H1 (cell line): ENCODE results near the gene MINDY3. TPM values are rescaled to one million over a fixed set of nuclear protein-coding genes. Genes with fewer than 3 reads are reported as not detected.

ENCODE experiments used
- CTCF ChIA-PET: fragments of 300-600 bp; sonication (Branson Sonifier 250); formaldehyde crosslinking; loops from one replicate; lab custom pipeline; 2021; ENCODE audit not compliant: partially characterized antibody; lab: Charles Lee
- POLR2A ChIA-PET: fragments of 300-600 bp; sonication (Branson Sonifier 250); formaldehyde crosslinking; loops from one replicate; lab custom pipeline; 2021; ENCODE audit warnings: inconsistent platforms; ENCODE audit not compliant: partially characterized antibody; lab: Charles Lee
- DNase-seq, 2 experiments: peaks; one replicate each; pipeline versions ENCODE4 v3.0.0 to v3.0.0-alpha.2; 2010 to 2022; ENCODE audit warnings: low spot score in 2 of 2, low read depth in 1 of 2, mixed read lengths in 1 of 2
- FAIRE-seq: peaks from 2 replicates; lab custom pipeline; 2011; peaks lifted over from hg19 to GRCh38; lab: Jason Lieb, UNC
- H2AFZ ChIP-seq: 2 replicates; pipeline ENCODE4 v1.8.1; 2012; ENCODE audit warnings: low read length, inconsistent platforms
- H2AK5ac ChIP-seq: 2 replicates; pipeline ENCODE4 v1.6.1; 2013; ENCODE audit warnings: low read depth, low read length
- H2BK120ac ChIP-seq: replicated peaks from 2 replicates; pipeline ENCODE3; 2013; ENCODE audit warnings: low read depth, low read length, inconsistent platforms
- H2BK12ac ChIP-seq: 2 replicates; pipeline ENCODE4 v1.6.1; 2013; ENCODE audit warnings: low read depth, low read length
- H2BK15ac ChIP-seq: 2 replicates; pipeline ENCODE4 v1.6.1; 2013; ENCODE audit warnings: low read length
- H2BK20ac ChIP-seq: 2 replicates; pipeline ENCODE4 v1.6.1; 2013; ENCODE audit warnings: low read length
- H2BK5ac ChIP-seq: 2 replicates; pipeline ENCODE4 v1.6.1; 2013; ENCODE audit warnings: low read depth, low read length
- H3K14ac ChIP-seq: 2 replicates; pipeline ENCODE4 v1.6.1; 2013; ENCODE audit warnings: inconsistent platforms; ENCODE audit not compliant: insufficient read length
- H3K18ac ChIP-seq: 2 replicates; pipeline ENCODE4 v1.6.1; 2013; ENCODE audit warnings: low read length; ENCODE audit errors: extremely low read depth
- H3K23ac ChIP-seq: 2 replicates; pipeline ENCODE4 v1.6.1; 2013; ENCODE audit warnings: inconsistent platforms; ENCODE audit not compliant: insufficient read length
- H3K23me2 ChIP-seq: 2 replicates; pipeline ENCODE4 v1.6.1; 2013; ENCODE audit warnings: low read depth, low read length
- H3K27ac ChIP-seq: 2 replicates; pipeline ENCODE4 v1.6.1; 2011; ENCODE audit warnings: low read depth, low read length, inconsistent platforms
- H3K27me3 ChIP-seq, 4 experiments: replicated peaks in 1 of 4; 1 replicate in 1 of 4; 2 replicates in 3 of 4; pipeline versions ENCODE4 v1.6.1 to v1.8.1; 2011 to 2013; ENCODE audit warnings: low read length in 3 of 4, mild to moderate bottlenecking in 3 of 4, inconsistent platforms in 2 of 4, mixed read lengths in 2 of 4, moderate library complexity in 1 of 4; ENCODE audit not compliant: control insufficient read depth in 3 of 4, insufficient read depth in 3 of 4; ENCODE audit errors: extremely low read depth in 1 of 4
- H3K36me3 ChIP-seq, 4 experiments: 2 replicates each; pipeline versions ENCODE4 v1.6.1 to v1.8.1; 2011 to 2013; ENCODE audit warnings: mild to moderate bottlenecking in 4 of 4, low read length in 3 of 4, moderate library complexity in 2 of 4, control low read depth in 1 of 4, inconsistent platforms in 1 of 4; ENCODE audit not compliant: insufficient read depth in 4 of 4, control insufficient read depth in 2 of 4
- H3K4ac ChIP-seq: replicated peaks from 2 replicates; pipeline ENCODE3; 2013; ENCODE audit warnings: low read length, low read depth, mixed read lengths, inconsistent platforms; ENCODE audit not compliant: insufficient read length
- H3K4me1 ChIP-seq, 4 experiments: replicated peaks in 1 of 4; 1 replicate in 1 of 4; 2 replicates in 3 of 4; pipeline versions ENCODE4 v1.6.1 to v1.8.1; 2011 to 2013; ENCODE audit warnings: low read length in 3 of 4, inconsistent platforms in 2 of 4, mixed read lengths in 1 of 4; ENCODE audit not compliant: insufficient read depth in 4 of 4, control insufficient read depth in 3 of 4
- H3K4me2 ChIP-seq, 2 experiments: 2 replicates each; pipeline versions ENCODE4 v1.6.1 to v1.8.1; 2011 to 2013; ENCODE audit warnings: low read depth in 2 of 2, low read length in 2 of 2, control low read depth in 1 of 2, inconsistent platforms in 1 of 2, mild to moderate bottlenecking in 1 of 2; ENCODE audit not compliant: insufficient read depth in 1 of 2
- H3K4me3 ChIP-seq, 4 experiments: fragments of 200-600, 300-600 bp in 1 of 4; sonication (generic), shearing (Covaris generic), sonication (Bioruptor Twin) in 1 of 4; 2 replicates each; pipeline versions ENCODE4 v1.5.1 to v1.8.1; 2011 to 2016; ENCODE audit warnings: low read length in 4 of 4, low read depth in 3 of 4, control low read depth in 2 of 4, inconsistent platforms in 2 of 4, mild to moderate bottlenecking in 2 of 4, mixed read lengths in 1 of 4, moderate library complexity in 1 of 4; ENCODE audit not compliant: insufficient read depth in 2 of 4; ENCODE audit errors: extremely low read depth in 1 of 4
- H3K56ac ChIP-seq: replicated peaks from 2 replicates; pipeline ENCODE3; 2013; ENCODE audit warnings: low read depth, mild to moderate bottlenecking, mixed read lengths, low read length, inconsistent platforms; ENCODE audit not compliant: insufficient read length
- H3K79me1 ChIP-seq: 2 replicates; pipeline ENCODE4 v1.6.1; 2013; ENCODE audit warnings: low read depth, low read length, control low read depth
- H3K79me2 ChIP-seq, 2 experiments: 2 replicates each; pipeline versions ENCODE4 v1.6.1 to v1.8.1; 2012 to 2013; ENCODE audit warnings: low read length in 2 of 2, mild to moderate bottlenecking in 2 of 2, inconsistent platforms in 1 of 2; ENCODE audit not compliant: insufficient read depth in 2 of 2, control insufficient read depth in 1 of 2
- H3K9ac ChIP-seq, 4 experiments: replicated peaks in 1 of 4; 1 replicate in 1 of 4; 2 replicates in 3 of 4; pipeline versions ENCODE4 v1.6.1 to v1.8.1; 2011 to 2013; ENCODE audit warnings: low read depth in 3 of 4, low read length in 3 of 4, control low read depth in 2 of 4, mild to moderate bottlenecking in 2 of 4, moderate library complexity in 2 of 4, inconsistent platforms in 1 of 4; ENCODE audit errors: extremely low read depth in 1 of 4
- H3K9me3 ChIP-seq, 2 experiments: 2 replicates each; pipeline versions ENCODE4 v1.6.1 to v1.8.1; 2012 to 2013; ENCODE audit warnings: mild to moderate bottlenecking in 2 of 2, moderate library complexity in 2 of 2, control low read depth in 1 of 2, inconsistent platforms in 1 of 2, low read depth in 1 of 2, low read length in 1 of 2, mixed read lengths in 1 of 2; ENCODE audit not compliant: insufficient read depth in 2 of 2
- H4K20me1 ChIP-seq, 2 experiments: replicated peaks in 1 of 2; 2 replicates each; pipeline versions ENCODE3 to v1.8.1; 2011 to 2013; ENCODE audit warnings: inconsistent platforms in 2 of 2, low read length in 2 of 2, mild to moderate bottlenecking in 1 of 2; ENCODE audit not compliant: insufficient read depth in 2 of 2, control insufficient read depth in 1 of 2
- H4K5ac ChIP-seq: 2 replicates; pipeline ENCODE4 v1.6.1; 2013; ENCODE audit warnings: low read length, low read depth, mixed read lengths, inconsistent platforms; ENCODE audit not compliant: insufficient read length
- H4K8ac ChIP-seq: 2 replicates; pipeline ENCODE4 v1.8.0; 2013; ENCODE audit warnings: mild to moderate bottlenecking, moderate library complexity, low read length, inconsistent platforms; ENCODE audit not compliant: insufficient read depth; ENCODE audit errors: extremely low read depth
- H4K91ac ChIP-seq: replicated peaks from 2 replicates; pipeline ENCODE3; 2013; ENCODE audit warnings: low read length, mixed read lengths, inconsistent platforms; ENCODE audit not compliant: insufficient read length
- BCL11A ChIP-seq, 2 experiments: IDR thresholded peaks; one replicate each; pipeline ENCODE4 v1.6.1; 2011; ENCODE audit warnings: low read depth in 2 of 2, low read length in 2 of 2, mild to moderate bottlenecking in 2 of 2
- BRCA1 ChIP-seq: IDR thresholded peaks from 2 replicates; pipeline ENCODE4 v1.6.1; 2012; ENCODE audit warnings: low read depth, low read length, improper control_type of control experiment
- CTBP2 ChIP-seq: IDR thresholded peaks from 2 replicates; pipeline ENCODE4 v1.7.0; 2011; ENCODE audit warnings: borderline replicate concordance, mild to moderate bottlenecking, moderate library complexity, mixed read lengths, low read length; ENCODE audit not compliant: insufficient read depth, insufficient read length
- E2F6 ChIP-seq: IDR thresholded peaks from 2 replicates; pipeline ENCODE4 v1.6.1; 2012; ENCODE audit warnings: inconsistent platforms
- EZH2 ChIP-seq: fragments of 200-600 bp; sonication (generic); IDR thresholded peaks from 2 replicates; pipeline ENCODE4 v1.7.1; 2012; ENCODE audit warnings: low read depth, mild to moderate bottlenecking, moderate library complexity, low read length, inconsistent platforms; ENCODE audit not compliant: severe bottlenecking
- JUND ChIP-seq: IDR thresholded peaks from 2 replicates; pipeline ENCODE4 v1.6.1; 2011; ENCODE audit warnings: mild to moderate bottlenecking, improper control_type of control experiment, low read length
- KDM4A ChIP-seq: IDR thresholded peaks from one replicate; pipeline ENCODE4 v1.7.1; 2012; ENCODE audit warnings: low read depth, mild to moderate bottlenecking, moderate library complexity, low read length, inconsistent platforms; ENCODE audit not compliant: severe bottlenecking
- RNF2 ChIP-seq: fragments of 200-900, 300-1000 bp; sonication (generic); IDR thresholded peaks from 2 replicates; pipeline ENCODE4 v1.7.1; 2016; ENCODE audit warnings: borderline replicate concordance, low read depth, mild to moderate bottlenecking, antibody characterized with exemption, low read length; ENCODE audit not compliant: poor library complexity, severe bottlenecking; ENCODE audit errors: missing control alignments
- SP1 ChIP-seq: IDR thresholded peaks from 2 replicates; pipeline ENCODE4 v1.6.1; 2011; ENCODE audit warnings: low read depth, low read length
- ZNF274 ChIP-seq: IDR thresholded peaks from 2 replicates; pipeline ENCODE4 v1.7.0; 2012; ENCODE audit warnings: low read length, borderline replicate concordance; ENCODE audit errors: extremely low read depth
- WGBS, 2 experiments: shearing (Covaris generic) in 1 of 2; methylation state at CpG; one replicate each; pipeline versions ENCODE4 v1.1.6 to v1.1.7; 2013 to 2015; ENCODE audit warnings: low lambda C conversion rate in 2 of 2, mixed read lengths in 2 of 2, inconsistent platforms in 1 of 2, low coverage in 1 of 2, missing lambda C conversion rate in 1 of 2; ENCODE audit not compliant: insufficient replicate concordance in 2 of 2, insufficient coverage in 1 of 2, insufficient read length in 1 of 2; ENCODE audit errors: extremely low coverage in 1 of 2, missing lambda C conversion rate in 1 of 2; 5-methylcytosine and 5-hydroxymethylcytosine counted together
- polyA plus RNA-seq, 7 experiments: library from polyadenylated mRNA; depleted of rRNA in 3 of 7; stranded (reverse) in 5 of 7; unstranded in 2 of 7; fragments of >200 nt in 5 of 7; fragments of 200-250 nt in 2 of 7; gene quantifications; 1 replicate in 5 of 7; 2 replicates in 1 of 7; 4 replicates in 1 of 7; pipeline versions ENCODE4 v1.2.1 to v1.2.3, GENCODE V29; 2011 to 2013; ENCODE audit warnings: missing spikeins in 2 of 7, mixed read lengths in 2 of 7
- total RNA-seq: library from RNA; stranded (reverse); fragmentation: NEBNext Ultra II Directional; extraction: Animal tissue kit (Norgen Biotek cat#: 25700); gene quantifications from 2 replicates; pipeline ENCODE4 v1.2.1, GENCODE V29; 2021

The MINDY3 gene
- total and polyA plus RNA-seq, 2 of the 8 experiments (the other 6 are each of a cell fraction or from before 2014, with no cell fraction given) = 4.6 to 13.6 TPM

GRCh38 chr10:15780353-15781135 is 79.8 kb downstream of the MINDY3 start:
- Histone ChIP-seq H4K8ac (no peak overlapping the region), H3K4me3 (no peak overlapping the region), H3K18ac (no peak overlapping the region), H3K27me3 (no peaks in the 10 kb centered on the region), H4K5ac (no peak overlapping the region), H3K79me2 (no peaks in the 10 kb centered on the region), H3K4me2 (no peak overlapping the region), H3K56ac (no peak overlapping the region), H3K36me3 (no peaks in the 10 kb centered on the region; a peak in 1 of 8 replicates), H2AK5ac (no peak overlapping the region), H2BK20ac (no peak overlapping the region), H3K4me1 (peaks cover 0 to 8% (median 4%) of the 10 kb centered on the region in 4 experiments; a peak in 2 of 7 replicates), H3K79me1 (no peaks in the 10 kb centered on the region), H2BK5ac (no peak overlapping the region), H3K9ac (no peak overlapping the region), H3K23me2 (no peaks in the 10 kb centered on the region), H2BK12ac (no peak overlapping the region), H2AFZ (no peak overlapping the region), H2BK120ac (no peak overlapping the region), H3K27ac (no peak overlapping the region), H4K20me1 (no peaks in the 10 kb centered on the region), H3K23ac (no peak overlapping the region), H3K14ac (no peak overlapping the region), H2BK15ac (no peak overlapping the region), H4K91ac (no peak overlapping the region), H3K9me3 (peaks cover 3 to 7% of the 10 kb centered on the region in 2 experiments; a peak in 3 of 4 replicates), H3K4ac (no peak overlapping the region)
- CTCF ChIA-PET = interaction anchor here (0.5 to 1.3 kb wide), 3 partner anchors 12 to 358 kb away, joined by 3 read pairs; no protein-coding TSS in a partner anchor
- no peak for FAIRE-seq
- POLR2A ChIA-PET = no interaction called here
- no peak for DNase-seq
- WGBS, 2 experiments = 87% methylated on average over 6 of the region's 6 CpGs; no CpG with 5 or more reads in 1 of the 2 experiments
- TF ChIP-seq E2F6 = no peak
- TF ChIP-seq ZNF274 = no peak
- TF ChIP-seq CTBP2 = no peak
- no peak for TF ChIP-seq KDM4A
- TF ChIP-seq RNF2 = no peak
- TF ChIP-seq JUND = no peak
- no peak for TF ChIP-seq BCL11A (IDR thresholded peaks at IDR 0.05; ENCODE audit: low read depth in 2 of 2, low read length in 2 of 2)
- no peak for TF ChIP-seq SP1
- no peak for TF ChIP-seq EZH2
- TF ChIP-seq BRCA1 = no peak
